Memory B cell (primary cell): Measurements from ENCODE around the gene POC1A.

Source experiments
- ATAC-seq: fragments of 150-1000 bp; cut with Tn5 transposase; 2 replicates; pipeline ENCODE4 v1.10.0; 2021; ENCODE audit warnings: low read depth, mild to moderate bottlenecking, moderate library complexity
- DNase-seq, 2 donors: peaks; one replicate each; pipeline ENCODE4 v3.0.0; 2022; ENCODE audit warnings: low spot score in 2 of 2
- H3K27ac Mint-ChIP-seq: one replicate; pipeline ENCODE4 v1.8.0; 2022; ENCODE audit warnings: mild to moderate bottlenecking, moderate library complexity, mixed read lengths
- H3K27me3 Mint-ChIP-seq: one replicate; pipeline ENCODE4 v1.8.0; 2022; ENCODE audit warnings: mixed read lengths
- H3K36me3 Mint-ChIP-seq: one replicate; pipeline ENCODE4 v1.8.0; 2022; ENCODE audit warnings: mild to moderate bottlenecking, mixed read lengths
- H3K4me1 Mint-ChIP-seq: one replicate; pipeline ENCODE4 v1.8.0; 2022; ENCODE audit warnings: mixed read lengths
- H3K4me3 Mint-ChIP-seq: one replicate; pipeline ENCODE4 v1.8.0; 2022; ENCODE audit warnings: mild to moderate bottlenecking, moderate library complexity, mixed read lengths
- H3K9me3 Mint-ChIP-seq: one replicate; pipeline ENCODE4 v1.8.0; 2022; ENCODE audit warnings: mixed read lengths

Gene POC1A

GRCh38 chr3:52067046-52067445, 87.2 kb downstream of the POC1A start:
- no peak for ATAC-seq
- Mint-ChIP-seq H3K27me3 (no peaks in the 10 kb centered on the region), H3K27ac (no peak overlapping the region), H3K4me1 (peaks cover 12% of the 10 kb centered on the region), H3K9me3 (no peaks in the 10 kb centered on the region), H3K4me3 (no peak overlapping the region), H3K36me3 (no peaks in the 10 kb centered on the region)
- DNase-seq: no peak

DNA sequence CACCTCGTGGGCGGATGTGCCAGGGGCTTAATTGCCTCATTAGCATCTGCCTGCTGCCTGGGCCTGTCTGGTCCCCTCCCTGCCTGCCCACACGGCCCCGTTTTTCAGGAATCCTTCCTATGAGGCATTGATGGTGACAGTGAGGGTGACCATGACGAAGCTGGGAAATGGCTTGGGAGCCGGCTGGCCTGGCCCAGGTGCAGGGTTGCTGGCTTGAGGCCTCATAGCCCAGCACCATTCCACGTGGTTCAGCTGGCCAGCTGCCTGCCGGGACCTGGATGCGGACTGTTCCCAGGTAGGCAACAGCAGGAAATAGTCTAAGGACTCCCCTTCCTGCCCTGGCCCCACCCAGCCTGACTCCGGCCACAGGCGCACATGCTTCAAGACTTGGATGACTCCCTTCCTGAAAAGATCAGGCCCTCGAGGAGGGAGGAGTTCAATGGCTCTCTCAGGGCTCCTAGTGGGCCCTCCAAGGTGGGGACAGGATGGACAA, 88.9 kb downstream of the POC1A start:
- Mint-ChIP-seq H3K9me3 (no peaks in the 10 kb centered on the region), H3K27me3 (no peaks in the 10 kb centered on the region), H3K27ac (no peak overlapping the region), H3K4me1 (peaks cover 16% of the 10 kb centered on the region), H3K36me3 (no peaks in the 10 kb centered on the region), H3K4me3 (no peak overlapping the region)
- DNase-seq (no peak), ATAC-seq (no peak)

DNA sequence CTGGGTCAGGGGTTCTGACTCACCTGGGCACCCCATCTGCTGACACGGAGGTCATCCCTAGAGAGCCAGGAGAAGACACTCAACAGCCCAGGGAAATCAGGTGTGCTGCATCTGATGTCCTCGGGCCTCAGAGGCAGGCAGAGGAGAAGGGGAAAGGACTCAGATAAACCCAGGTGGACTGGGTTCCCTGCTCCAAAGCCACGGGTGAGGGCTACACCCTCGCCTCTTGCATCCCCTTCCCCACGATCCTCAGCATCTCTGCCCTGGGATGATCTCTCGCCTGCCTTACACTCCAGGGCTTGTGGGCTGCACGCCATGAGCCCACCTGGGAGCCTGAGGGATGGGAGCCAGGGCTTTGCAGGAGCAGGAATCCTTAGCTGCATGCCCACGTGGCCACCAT, 89.7 kb downstream of the POC1A start:
- H3K27ac Mint-ChIP-seq: no peak overlapping the region
- H3K36me3 Mint-ChIP-seq: no peaks in the 10 kb centered on the region
- ATAC-seq: no peak
- DNase-seq: no peak
- H3K4me1 Mint-ChIP-seq: peaks cover 20% of the 10 kb centered on the region
- H3K9me3 Mint-ChIP-seq: no peaks in the 10 kb centered on the region
- no peak overlapping the region for H3K4me3 Mint-ChIP-seq
- H3K27me3 Mint-ChIP-seq: no peaks in the 10 kb centered on the region

DNA sequence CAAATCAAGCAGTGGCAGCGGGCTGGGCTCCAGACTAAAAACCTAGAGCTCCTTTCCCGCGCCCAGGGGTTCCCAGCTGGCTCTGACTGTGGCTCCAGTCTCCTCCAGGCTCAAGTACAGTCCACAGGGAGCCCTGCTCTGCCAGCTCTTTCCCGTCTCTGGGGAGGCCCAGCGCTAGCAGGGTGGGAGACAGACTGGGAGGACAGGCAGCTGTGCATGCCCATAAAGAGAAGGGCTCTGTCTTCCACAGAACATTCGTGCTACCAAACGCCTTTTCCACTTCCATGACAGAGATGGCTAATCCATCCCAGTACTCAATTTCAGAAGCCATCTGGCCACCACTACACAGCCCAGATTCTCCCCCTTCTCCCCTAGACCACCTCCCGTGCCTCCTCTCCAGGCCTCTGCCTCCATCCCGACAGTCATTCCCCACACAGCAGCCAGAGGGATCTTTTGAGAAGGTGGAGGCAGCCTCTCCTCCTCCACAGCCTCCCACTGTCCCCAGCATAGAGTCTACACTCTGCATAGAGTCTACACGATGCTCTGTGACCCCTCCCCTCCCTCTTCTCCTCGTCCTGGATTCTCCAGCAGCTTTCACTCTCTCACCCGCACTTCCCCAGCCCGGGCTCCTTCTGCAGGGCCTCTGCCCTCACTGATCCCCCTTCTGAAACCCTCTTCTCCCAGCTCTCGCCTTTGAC, 91.0 kb downstream of the POC1A start:
- Mint-ChIP-seq H3K9me3 (no peaks in the 10 kb centered on the region), H3K36me3 (no peaks in the 10 kb centered on the region), H3K4me1 (peaks cover 20% of the 10 kb centered on the region), H3K27ac (no peak overlapping the region), H3K4me3 (peak overlapping the region; percentile 12), H3K27me3 (no peaks in the 10 kb centered on the region)
- ATAC-seq (no peak), DNase-seq (no peak)

DNA sequence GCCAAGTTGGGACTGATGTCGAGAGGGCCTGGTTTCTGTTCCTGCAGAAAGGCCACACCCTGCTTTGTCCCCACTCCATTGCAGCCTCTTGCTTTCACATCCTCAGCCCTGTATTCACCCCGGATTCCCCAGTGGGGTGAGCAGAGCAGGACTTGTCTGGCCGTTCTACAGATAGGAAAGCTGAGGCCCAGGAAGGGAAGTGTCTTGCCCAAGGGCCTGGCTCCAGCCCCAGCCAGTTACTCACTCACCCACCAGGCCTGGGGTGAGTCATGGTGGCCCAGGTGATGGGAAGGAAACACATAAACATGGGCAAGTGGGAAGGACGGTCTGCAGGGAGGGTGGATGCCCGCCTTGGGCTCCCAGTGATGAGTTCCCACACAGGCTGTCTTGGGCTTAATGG, 91.7 kb downstream of the POC1A start:
- Mint-ChIP-seq H3K4me1 (peaks cover 20% of the 10 kb centered on the region), H3K27me3 (no peaks in the 10 kb centered on the region), H3K27ac (peak overlapping the region; percentile 59), H3K36me3 (no peaks in the 10 kb centered on the region), H3K4me3 (peak overlapping the region; percentile 12), H3K9me3 (no peaks in the 10 kb centered on the region)
- ATAC-seq (peak; percentile 62), DNase-seq (no peak)

GRCh38 chr3:52061121-52061910, 92.9 kb downstream of the POC1A start:
- H3K27me3 Mint-ChIP-seq: no peaks in the 10 kb centered on the region
- no peak overlapping the region for H3K27ac Mint-ChIP-seq
- peaks cover 23% of the 10 kb centered on the region for H3K4me1 Mint-ChIP-seq
- DNase-seq (no peak), ATAC-seq (no peak)
- H3K4me3 Mint-ChIP-seq: no peak overlapping the region
- H3K36me3 Mint-ChIP-seq: no peaks in the 10 kb centered on the region
- H3K9me3 Mint-ChIP-seq: no peaks in the 10 kb centered on the region

- Mint-ChIP-seq H3K4me3 (no peak overlapping the region), H3K9me3 (no peaks in the 10 kb centered on the region), H3K36me3 (no peaks in the 10 kb centered on the region), H3K4me1 (peaks cover 24% of the 10 kb centered on the region), H3K27ac (no peak overlapping the region), H3K27me3 (no peaks in the 10 kb centered on the region)
- no peak for ATAC-seq
- DNase-seq: no peak
Observed at GRCh38 chr3:52059781-52060180, 94.4 kb downstream of the POC1A start.

GRCh38 chr3:52057812-52058495, 96.3 kb downstream of the POC1A start:
- no peaks in the 10 kb centered on the region for H3K36me3 Mint-ChIP-seq
- no peak overlapping the region for H3K27ac Mint-ChIP-seq
- DNase-seq (peak in 1 of 2 donors; percentile 25), ATAC-seq (no peak)
- no peaks in the 10 kb centered on the region for H3K27me3 Mint-ChIP-seq
- no peaks in the 10 kb centered on the region for H3K9me3 Mint-ChIP-seq
- peak overlapping the region; percentile 86 for H3K4me3 Mint-ChIP-seq
- peaks cover 32% of the 10 kb centered on the region for H3K4me1 Mint-ChIP-seq

GRCh38 chr3:52056968-52057811, 97.0 kb downstream of the POC1A start:
- DNase-seq: peak; percentile 91 to 96
- H3K27ac Mint-ChIP-seq: peak overlapping the region; percentile 45
- ATAC-seq: peak; percentile 86
- H3K9me3 Mint-ChIP-seq: no peaks in the 10 kb centered on the region
- no peaks in the 10 kb centered on the region for H3K27me3 Mint-ChIP-seq
- peak overlapping the region; percentile 86 for H3K4me3 Mint-ChIP-seq
- H3K36me3 Mint-ChIP-seq: peaks cover under 1% of the 10 kb centered on the region
- peaks cover 35% of the 10 kb centered on the region for H3K4me1 Mint-ChIP-seq

DNA sequence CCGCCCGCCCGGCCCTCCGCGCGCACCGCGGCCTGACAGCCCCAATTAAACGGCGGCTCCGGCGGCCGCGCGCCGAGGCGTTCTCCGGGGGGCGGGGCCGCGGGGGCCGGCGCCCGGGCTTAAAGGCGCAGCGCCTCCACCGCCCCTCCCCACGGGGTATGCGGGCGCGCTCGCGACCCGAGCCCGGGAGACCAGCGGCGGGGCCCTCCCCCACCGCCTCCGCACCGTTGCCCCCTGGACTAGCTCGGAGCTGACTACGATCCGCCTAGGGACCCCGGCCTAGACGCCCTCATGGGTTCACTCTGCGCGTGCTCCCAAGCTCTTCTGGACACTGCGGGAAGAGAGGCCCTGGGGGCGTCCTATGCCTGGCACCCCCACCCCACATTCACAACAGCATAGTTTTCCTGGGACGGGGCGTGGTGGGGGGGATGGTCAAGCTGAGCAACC, 97.7 kb downstream of the POC1A start, which contains the start of gene DUSP7:
Gene DUSP7 (minus strand): TSS at position 51 of the 447 bp plus-strand sequence. CDS start 205 bp downstream, outside the sequence.
- Mint-ChIP-seq H3K4me1 (peaks cover 34% of the 10 kb centered on the region), H3K4me3 (peak within 1 kb of the TSS; percentile 87), H3K9me3 (no peaks in the 10 kb centered on the region), H3K36me3 (peaks cover 2% of the 10 kb centered on the region), H3K27ac (peak within 1 kb of the TSS; percentile 45), H3K27me3 (no peaks in the 10 kb centered on the region)
- peak; percentile 32 for ATAC-seq
- peak; percentile 50 to 62 for DNase-seq

DNA sequence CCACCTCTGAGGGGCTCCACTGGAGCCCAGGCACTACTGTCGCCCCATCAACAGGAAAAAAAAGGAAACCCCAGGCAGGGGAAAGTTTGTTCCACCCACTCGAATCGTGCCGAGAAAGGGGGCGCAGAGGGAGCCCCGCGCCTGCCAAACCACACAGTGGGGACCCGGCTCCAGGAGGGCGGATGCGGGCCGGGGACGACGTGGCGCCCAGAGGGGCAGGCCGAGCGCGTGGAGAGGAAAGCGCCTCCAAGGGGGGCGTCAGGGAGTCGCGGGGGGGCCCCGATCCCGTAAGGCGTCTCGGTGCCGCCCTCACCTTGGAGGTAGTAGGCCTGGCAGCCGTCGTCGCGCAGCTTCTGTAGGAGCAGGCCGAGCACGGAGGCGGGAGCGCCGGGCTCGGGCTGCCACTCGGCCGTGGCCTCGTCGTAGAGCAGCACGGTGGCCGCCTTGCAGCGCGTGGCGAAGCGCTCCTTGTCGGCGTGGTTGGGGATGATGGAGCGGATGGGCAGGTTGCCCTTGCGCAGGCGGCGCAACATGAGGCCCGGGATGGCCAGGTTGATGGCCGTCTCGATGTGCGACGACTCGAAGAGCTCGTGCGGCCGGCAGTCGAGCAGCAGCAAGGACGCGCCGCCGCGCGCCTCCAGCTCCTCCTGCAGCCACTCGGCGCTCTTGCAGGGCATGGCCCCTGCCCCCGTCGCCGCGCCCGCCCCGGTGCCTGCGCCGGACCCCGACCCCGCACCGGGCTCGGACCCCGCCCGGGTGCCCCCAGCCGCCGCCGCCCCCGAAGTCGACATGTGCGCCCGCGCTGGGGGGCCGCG, 98.5 kb downstream of the POC1A start:
- Mint-ChIP-seq H3K27me3 (no peaks in the 10 kb centered on the region), H3K4me3 (peak overlapping the region; percentile 87), H3K9me3 (no peaks in the 10 kb centered on the region), H3K36me3 (peaks cover 3% of the 10 kb centered on the region), H3K27ac (no peak overlapping the region), H3K4me1 (peaks cover 34% of the 10 kb centered on the region)
- DNase-seq (peak; percentile 33 to 61), ATAC-seq (peak; percentile 18)

GRCh38 chr3:52054661-52055511, 99.3 kb downstream of the POC1A start:
- Mint-ChIP-seq H3K27ac (no peak overlapping the region), H3K4me3 (peak overlapping the region; percentile 87), H3K27me3 (no peaks in the 10 kb centered on the region), H3K36me3 (peaks cover 3% of the 10 kb centered on the region), H3K9me3 (no peaks in the 10 kb centered on the region), H3K4me1 (peaks cover 33% of the 10 kb centered on the region)
- peak in 1 of 2 donors; percentile 28 for DNase-seq
- no peak for ATAC-seq
